LoVo (cell line): ENCODE results near the gene SPTY2D1.

Experiments
- DNase-seq: peaks from one replicate; pipeline ENCODE4 v3.0.0-alpha.2; 2016; ENCODE audit warnings: low spot score

SPTY2D1 gene

DNA sequence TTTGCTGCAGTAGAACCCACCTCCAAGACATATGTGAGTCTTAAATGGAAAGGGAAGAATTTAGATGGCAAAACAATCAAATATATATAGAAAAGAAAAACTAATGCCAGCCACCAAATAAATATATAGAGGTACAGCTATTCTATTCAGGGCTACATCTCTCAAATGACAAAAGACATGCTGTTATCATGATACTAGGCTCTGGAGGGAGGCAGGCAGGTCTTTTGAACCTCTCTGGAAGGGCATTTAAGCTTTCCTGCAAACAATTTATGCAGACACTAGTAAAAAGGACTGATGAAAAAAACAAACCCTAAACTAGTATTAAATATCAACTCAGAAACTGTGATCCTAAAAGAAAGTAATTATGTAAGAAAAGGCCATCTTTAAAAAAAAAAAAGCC, 70.0 kb downstream of the SPTY2D1 start:
- DNase-seq = no peak

DNA sequence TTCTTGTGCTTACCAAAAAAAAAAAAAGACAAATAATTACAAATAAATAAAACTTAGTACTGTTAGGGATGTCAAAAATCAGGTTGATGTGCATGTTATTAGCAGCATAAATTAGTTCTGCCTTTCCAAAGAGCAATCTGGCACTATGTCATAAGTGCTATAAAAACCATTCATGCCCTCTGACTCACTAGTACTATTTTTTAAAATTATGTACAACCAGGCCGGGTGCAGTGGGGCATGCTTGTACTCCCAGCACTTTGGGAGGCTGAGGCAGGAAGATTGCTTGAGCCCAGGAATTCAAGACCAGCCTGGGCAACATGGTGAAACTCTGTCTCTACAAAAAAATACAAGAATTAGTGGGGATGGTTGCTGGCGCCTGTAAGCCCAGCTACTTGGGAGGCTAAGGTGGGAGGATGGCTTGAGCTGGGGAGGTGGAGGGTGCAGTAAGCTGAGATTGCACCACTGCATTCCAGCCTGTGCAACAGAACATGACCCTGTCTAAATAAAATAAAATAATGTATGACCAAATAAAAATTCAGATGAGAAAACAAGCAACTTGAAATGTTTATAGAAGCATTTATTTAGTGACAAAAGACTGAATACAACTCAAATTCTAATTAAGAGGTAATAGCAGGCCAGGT, 70.9 kb downstream of the SPTY2D1 start:
- no peak for DNase-seq
